ENCODE measurements around the gene CCDC33. TPM values are rescaled to one million over a fixed set of nuclear protein-coding genes. Genes with fewer than 3 reads are reported as not detected.

Gene CCDC33
- total and polyA plus RNA-seq, 2 donors (not counting 3 experiments of a cell fraction or from before 2014, with no cell fraction given): not detected

DNA sequence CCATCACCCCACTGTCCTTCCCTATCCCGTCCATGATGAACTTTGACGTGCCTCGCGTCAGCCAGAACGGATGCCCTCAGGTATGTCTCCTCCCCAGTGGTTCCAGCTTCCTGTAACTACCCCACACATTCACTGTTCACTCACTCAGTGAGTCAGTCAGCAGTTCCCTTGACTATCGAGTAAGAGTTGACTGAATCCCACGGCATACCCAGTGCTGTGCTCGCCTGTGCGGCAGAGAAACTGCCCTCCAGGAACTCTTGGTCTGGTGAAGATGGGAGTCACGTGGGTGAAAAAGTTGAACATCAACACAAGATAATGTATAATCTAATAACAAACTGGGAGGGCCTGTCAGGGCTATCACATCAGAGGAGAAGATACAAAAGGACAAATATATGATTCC, 36.7 kb downstream of the CCDC33 start:
- Histone ChIP-seq H3K9me1 (replicated peaks; ENCODE audit: control insufficient read depth, extremely low read depth, insufficient read depth, low read length) (no peaks in the 10 kb centered on the region), H2AFZ (ENCODE audit: low read depth, low read length) (no peak overlapping the region), H3K4me2 (ENCODE audit: insufficient read depth, low read length) (no peak overlapping the region), H3K4me3 (replicated peaks in 1 of 3; ENCODE audit: insufficient read depth in 1 of 3, low read depth in 1 of 3, low read length in 3 of 3) (no peak overlapping the region), H3K27me3 (ENCODE audit: control insufficient read depth in 2 of 2, insufficient read depth in 2 of 2, low read length in 2 of 2) (no peaks in the 10 kb centered on the region), H3K9ac (replicated peaks; ENCODE audit: extremely low read depth, insufficient read depth, low read length) (no peak overlapping the region), H3K9me3 (replicated peaks; ENCODE audit: control insufficient read depth, insufficient read depth, low read length) (no peaks in the 10 kb centered on the region), H3K79me2 (ENCODE audit: control insufficient read depth, insufficient read depth, low read length) (no peaks in the 10 kb centered on the region), H3K27ac (ENCODE audit: insufficient read depth, low read depth, low read length) (no peak overlapping the region), H4K20me1 (replicated peaks; ENCODE audit: control insufficient read depth, extremely low read depth, insufficient read depth, low read length) (no peaks in the 10 kb centered on the region), H3K36me3 (ENCODE audit: control insufficient read depth in 2 of 2, extremely low read depth in 1 of 2, insufficient read depth in 2 of 2, low read length in 2 of 2) (no peaks in the 10 kb centered on the region), H3K4me1 (ENCODE audit: control insufficient read depth, extremely low read depth, insufficient read depth, low read length) (no peaks in the 10 kb centered on the region)
- no peak for FAIRE-seq
- intact Hi-C loops (cut with micrococcal nuclease): no loop called here
- POLR2A ChIA-PET: no interaction called here
- TF ChIP-seq GATA2 (IDR thresholded peaks at IDR 0.05; ENCODE audit: insufficient read depth, insufficient read length, low read depth, low read length) (no peak), MYC (IDR thresholded peaks at IDR 0.05; ENCODE audit: low read depth, low read length) (no peak), POLR2A (IDR thresholded peaks at IDR 0.05; ENCODE audit: low read depth, low read length) (no peak), JUN (IDR thresholded peaks at IDR 0.05; ENCODE audit: borderline replicate concordance, insufficient read depth, insufficient read length, low read depth) (no peak), POLR2AphosphoS5 (IDR thresholded peaks at IDR 0.05; ENCODE audit: insufficient read depth, low read depth, low read length) (no peak), EZH2 (IDR thresholded peaks at IDR 0.05; ENCODE audit: borderline replicate concordance, low read depth, low read length, severe bottlenecking) (no peak), FOS (IDR thresholded peaks at IDR 0.05; ENCODE audit: borderline replicate concordance, insufficient read depth, low read length) (no peak)
- TF ChIP-seq, protein P1, sequence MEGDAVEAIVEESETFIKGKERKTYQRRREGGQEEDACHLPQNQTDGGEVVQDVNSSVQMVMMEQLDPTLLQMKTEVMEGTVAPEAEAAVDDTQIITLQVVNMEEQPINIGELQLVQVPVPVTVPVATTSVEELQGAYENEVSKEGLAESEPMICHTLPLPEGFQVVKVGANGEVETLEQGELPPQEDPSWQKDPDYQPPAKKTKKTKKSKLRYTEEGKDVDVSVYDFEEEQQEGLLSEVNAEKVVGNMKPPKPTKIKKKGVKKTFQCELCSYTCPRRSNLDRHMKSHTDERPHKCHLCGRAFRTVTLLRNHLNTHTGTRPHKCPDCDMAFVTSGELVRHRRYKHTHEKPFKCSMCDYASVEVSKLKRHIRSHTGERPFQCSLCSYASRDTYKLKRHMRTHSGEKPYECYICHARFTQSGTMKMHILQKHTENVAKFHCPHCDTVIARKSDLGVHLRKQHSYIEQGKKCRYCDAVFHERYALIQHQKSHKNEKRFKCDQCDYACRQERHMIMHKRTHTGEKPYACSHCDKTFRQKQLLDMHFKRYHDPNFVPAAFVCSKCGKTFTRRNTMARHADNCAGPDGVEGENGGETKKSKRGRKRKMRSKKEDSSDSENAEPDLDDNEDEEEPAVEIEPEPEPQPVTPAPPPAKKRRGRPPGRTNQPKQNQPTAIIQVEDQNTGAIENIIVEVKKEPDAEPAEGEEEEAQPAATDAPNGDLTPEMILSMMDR (IDR thresholded peaks at IDR 0.05; ENCODE audit: extremely low read depth in 1 of 2, insufficient read depth in 1 of 2, low read depth in 1 of 2, low read length in 2 of 2): no peak
- TF ChIP-seq, protein P2, sequence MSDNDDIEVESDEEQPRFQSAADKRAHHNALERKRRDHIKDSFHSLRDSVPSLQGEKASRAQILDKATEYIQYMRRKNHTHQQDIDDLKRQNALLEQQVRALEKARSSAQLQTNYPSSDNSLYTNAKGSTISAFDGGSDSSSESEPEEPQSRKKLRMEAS (IDR thresholded peaks at IDR 0.05; ENCODE audit: insufficient read depth, insufficient read length): no peak
- dilution Hi-C loops (cut with MboI; ENCODE audit: extremely low pct_ligation_motif_present, low sequenced_read_pairs): no loop called here
- CTCF ChIA-PET: no interaction called here
- no peak for DNase-seq (ENCODE audit: low read depth, low spot score)
- no TSS peak for BruUV-seq (replicated peaks)

Data from endothelial cell of umbilical vein (primary cell).